K562 (cell line): ENCODE data around the gene FGR. TPM values are rescaled to one million over a fixed set of nuclear protein-coding genes. Genes with fewer than 3 reads are reported as not detected.
A peak's percentile ranks its signal among the peaks of the same experiment; 100 is the strongest.

Experiments used
- BMI1 ChIP-seq: fragments of 150-350 bp; IDR thresholded peaks from 2 replicates; pipeline ENCODE4 v1.6.1; 2014; ENCODE audit warnings: low read length
- BRF1 ChIP-seq: IDR thresholded peaks from 3 replicates; pipeline ENCODE4 v1.6.1; 2011; ENCODE audit warnings: borderline replicate concordance, mild to moderate bottlenecking; ENCODE audit not compliant: insufficient read length; ENCODE audit errors: extremely low read depth
- GABPB1 ChIP-seq: sonication (generic); formaldehyde crosslinking; IDR thresholded peaks from 2 replicates; pipeline ENCODE4 v1.8.0; 2022; ENCODE audit warnings: mild to moderate bottlenecking, missing genetic modification reagents
- HEY1 ChIP-seq: fragments of 250-450 bp; sonication (Bioruptor Pico); IDR thresholded peaks from 2 replicates; pipeline ENCODE4 v1.5.0; 2020; ENCODE audit warnings: mild to moderate bottlenecking, moderate library complexity, borderline replicate concordance
- L3MBTL2 ChIP-seq: fragments of 450-650 bp; IDR thresholded peaks from 2 replicates; pipeline ENCODE4 v1.6.1; 2016; ENCODE audit warnings: mild to moderate bottlenecking, moderate library complexity
- LARP7 ChIP-seq: fragments of 450-650 bp; IDR thresholded peaks from 2 replicates; pipeline ENCODE4 v1.6.1; 2016
- NONO ChIP-seq, 2 experiments: fragments of 200-400 bp in 1 of 2; fragments of 450-650 bp in 1 of 2; formaldehyde crosslinking in 1 of 2; IDR thresholded peaks; 2 replicates each; pipeline ENCODE4 v1.6.1; 2017; ENCODE audit warnings: low read depth in 2 of 2, mild to moderate bottlenecking in 2 of 2, moderate library complexity in 2 of 2, low read length in 1 of 2
- RAD21 ChIP-seq, 2 experiments: fragments of 250-450 bp in 1 of 2; fragments of 450-650 bp in 1 of 2; sonication (Bioruptor Pico) in 1 of 2; formaldehyde crosslinking in 1 of 2; IDR thresholded peaks in 1 of 2; conservative IDR thresholded peaks in 1 of 2; 2 replicates each; pipeline versions ENCODE4 v1.4.0 to v1.8.0; 2020 to 2022; ENCODE audit warnings: mild to moderate bottlenecking in 2 of 2, moderate library complexity in 1 of 2
- SP2 ChIP-seq: IDR thresholded peaks from 2 replicates; pipeline ENCODE4 v1.6.1; 2011; ENCODE audit warnings: mild to moderate bottlenecking, low read depth, low read length, moderate library complexity; ENCODE audit not compliant: poor library complexity, severe bottlenecking; ENCODE audit errors: extremely low read depth
- STAT5B ChIP-seq: fragments of 250-450 bp; sonication (Bioruptor Pico); IDR thresholded peaks from 2 replicates; pipeline ENCODE4 v1.8.0; 2021; ENCODE audit warnings: mild to moderate bottlenecking, inconsistent platforms
- ZNF197 ChIP-seq: fragments of 200-800 bp; sonication (Bioruptor generic); IDR thresholded peaks from 2 replicates; pipeline ENCODE4 v1.6.1; 2016; ENCODE audit warnings: low read depth, missing genetic modification characterization, missing compliant biosample characterization
- ZNF263 ChIP-seq: sonication (generic); formaldehyde crosslinking; IDR thresholded peaks from 2 replicates; pipeline ENCODE4 v1.8.0; 2022; ENCODE audit warnings: mild to moderate bottlenecking, missing genetic modification reagents, borderline replicate concordance
- polyA plus RNA-seq, 8 experiments: library from polyadenylated mRNA; depleted of rRNA in 4 of 8; stranded (reverse) in 5 of 8; unstranded in 3 of 8; fragments of >200 nt; fragmentation: Nextera tagmentation in 2 of 8; fragmentation: Illumina TruSeq in 1 of 8; extraction: Ambion mirVana in 2 of 8; extraction: Trizol in 1 of 8; gene quantifications; 2 replicates each; pipeline versions ENCODE4 v1.2.1 to v1.2.3, GENCODE V29; 2011 to 2014; ENCODE audit warnings: inconsistent platforms in 1 of 8, missing spikeins in 1 of 8
- total RNA-seq, 7 experiments: library from RNA; depleted of rRNA in 6 of 7; stranded (reverse); fragments of >200 nt in 6 of 7; fragmentation: Illumina TruSeq in 2 of 7; extraction: Trizol in 2 of 7; gene quantifications; 2 replicates each; pipeline versions ENCODE4 v1.2.1 to v1.2.3, GENCODE V29; 2011 to 2021; ENCODE audit warnings: low replicate concordance in 1 of 7
- TF ChIP-seq, protein P1 (sequence below), 2 experiments: fragments of 450-650 bp in 1 of 2; IDR thresholded peaks; 2 replicates each; pipeline ENCODE4 v1.6.1; 2011 to 2017; ENCODE audit warnings: low read depth in 2 of 2, antibody characterized with exemption in 1 of 2, borderline replicate concordance in 1 of 2, low read length in 1 of 2, mild to moderate bottlenecking in 1 of 2, mixed read lengths in 1 of 2; ENCODE audit not compliant: control insufficient read depth in 1 of 2
- TF ChIP-seq, protein P2 (sequence below): fragments of 250-450 bp; sonication (Bioruptor Pico); IDR thresholded peaks from 2 replicates; pipeline ENCODE4 v1.5.0; 2022; ENCODE audit warnings: mild to moderate bottlenecking
- TF ChIP-seq, protein P3 (sequence below): IDR thresholded peaks from 2 replicates; pipeline ENCODE4 v1.6.1; 2012; ENCODE audit warnings: low read depth, low read length, improper control_type of control experiment, borderline replicate concordance
- TF ChIP-seq, protein P4 (sequence below): fragments of 200-800 bp; sonication (Bioruptor generic); IDR thresholded peaks from 2 replicates; pipeline ENCODE4 v1.6.1; 2017; ENCODE audit warnings: missing genetic modification characterization, missing compliant biosample characterization

Gene FGR
- total and polyA plus RNA-seq, 9 of the 15 experiments (the other 6 are each of a cell fraction or from before 2014, with no cell fraction given): 0.04 to 0.11 TPM; not detected in 7

DNA sequence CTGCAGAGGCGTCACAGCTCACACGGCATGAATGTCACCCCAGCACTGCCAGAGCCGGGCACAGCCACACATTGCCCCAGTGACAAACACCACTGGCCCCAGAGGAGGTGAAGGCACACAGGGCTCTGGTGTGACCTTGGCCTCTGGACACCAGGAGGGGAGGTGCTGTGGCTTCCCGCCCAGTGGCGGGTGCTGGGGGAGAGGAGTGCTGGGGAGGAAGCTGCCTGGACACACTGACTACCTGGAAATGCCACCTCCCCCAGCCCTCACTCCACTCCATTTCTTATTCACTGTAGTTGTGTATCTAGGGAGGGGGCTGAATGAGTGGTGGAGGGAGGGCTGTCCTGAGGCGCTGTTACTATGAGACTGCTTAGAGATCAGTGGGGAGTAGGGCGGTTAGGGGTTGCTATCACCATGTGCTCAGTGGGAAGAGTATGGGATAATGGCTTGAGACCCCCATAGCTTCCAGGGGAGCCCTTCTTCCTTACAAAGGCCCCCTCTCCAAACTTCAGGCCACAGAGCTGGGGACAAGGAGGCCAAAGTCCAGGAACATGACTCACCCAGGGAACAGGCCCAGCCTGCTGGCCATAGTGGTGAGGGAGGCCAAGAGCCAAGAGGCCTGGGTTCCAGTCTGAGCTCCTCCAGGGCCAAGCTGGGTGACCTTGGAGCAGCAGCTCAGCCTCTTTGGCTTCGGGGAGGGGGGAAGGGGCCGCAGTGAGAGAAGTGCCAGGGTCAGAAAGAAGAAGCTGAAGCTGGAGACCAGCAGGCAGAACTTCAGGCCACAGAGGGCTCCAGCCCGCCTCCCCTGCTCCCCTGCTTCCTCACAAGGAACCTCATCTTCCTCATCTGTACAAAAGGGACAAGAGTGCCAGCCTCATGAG, 71.2 kb downstream of the FGR start (continued):
- TF ChIP-seq, protein P1, sequence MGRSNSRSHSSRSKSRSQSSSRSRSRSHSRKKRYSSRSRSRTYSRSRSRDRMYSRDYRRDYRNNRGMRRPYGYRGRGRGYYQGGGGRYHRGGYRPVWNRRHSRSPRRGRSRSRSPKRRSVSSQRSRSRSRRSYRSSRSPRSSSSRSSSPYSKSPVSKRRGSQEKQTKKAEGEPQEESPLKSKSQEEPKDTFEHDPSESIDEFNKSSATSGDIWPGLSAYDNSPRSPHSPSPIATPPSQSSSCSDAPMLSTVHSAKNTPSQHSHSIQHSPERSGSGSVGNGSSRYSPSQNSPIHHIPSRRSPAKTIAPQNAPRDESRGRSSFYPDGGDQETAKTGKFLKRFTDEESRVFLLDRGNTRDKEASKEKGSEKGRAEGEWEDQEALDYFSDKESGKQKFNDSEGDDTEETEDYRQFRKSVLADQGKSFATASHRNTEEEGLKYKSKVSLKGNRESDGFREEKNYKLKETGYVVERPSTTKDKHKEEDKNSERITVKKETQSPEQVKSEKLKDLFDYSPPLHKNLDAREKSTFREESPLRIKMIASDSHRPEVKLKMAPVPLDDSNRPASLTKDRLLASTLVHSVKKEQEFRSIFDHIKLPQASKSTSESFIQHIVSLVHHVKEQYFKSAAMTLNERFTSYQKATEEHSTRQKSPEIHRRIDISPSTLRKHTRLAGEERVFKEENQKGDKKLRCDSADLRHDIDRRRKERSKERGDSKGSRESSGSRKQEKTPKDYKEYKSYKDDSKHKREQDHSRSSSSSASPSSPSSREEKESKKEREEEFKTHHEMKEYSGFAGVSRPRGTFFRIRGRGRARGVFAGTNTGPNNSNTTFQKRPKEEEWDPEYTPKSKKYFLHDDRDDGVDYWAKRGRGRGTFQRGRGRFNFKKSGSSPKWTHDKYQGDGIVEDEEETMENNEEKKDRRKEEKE (IDR thresholded peaks at IDR 0.05; ENCODE audit: borderline replicate concordance in 1 of 2, control insufficient read depth in 1 of 2, low read depth in 2 of 2, low read length in 1 of 2): no peak
- no peak for TF ChIP-seq NONO (IDR thresholded peaks at IDR 0.05; ENCODE audit: low read depth in 2 of 2, low read length in 1 of 2)
- no peak for TF ChIP-seq RAD21 (CRISPR knock-in tag; conservative IDR thresholded peaks at IDR 0.05 in 1 of 2, IDR thresholded peaks at IDR 0.05 in 1 of 2)
- TF ChIP-seq BRF1: no peak
- peak; percentile 72 for TF ChIP-seq ZNF263 (CRISPR knock-in tag)
- TF ChIP-seq BMI1: no peak
- TF ChIP-seq, protein P2, sequence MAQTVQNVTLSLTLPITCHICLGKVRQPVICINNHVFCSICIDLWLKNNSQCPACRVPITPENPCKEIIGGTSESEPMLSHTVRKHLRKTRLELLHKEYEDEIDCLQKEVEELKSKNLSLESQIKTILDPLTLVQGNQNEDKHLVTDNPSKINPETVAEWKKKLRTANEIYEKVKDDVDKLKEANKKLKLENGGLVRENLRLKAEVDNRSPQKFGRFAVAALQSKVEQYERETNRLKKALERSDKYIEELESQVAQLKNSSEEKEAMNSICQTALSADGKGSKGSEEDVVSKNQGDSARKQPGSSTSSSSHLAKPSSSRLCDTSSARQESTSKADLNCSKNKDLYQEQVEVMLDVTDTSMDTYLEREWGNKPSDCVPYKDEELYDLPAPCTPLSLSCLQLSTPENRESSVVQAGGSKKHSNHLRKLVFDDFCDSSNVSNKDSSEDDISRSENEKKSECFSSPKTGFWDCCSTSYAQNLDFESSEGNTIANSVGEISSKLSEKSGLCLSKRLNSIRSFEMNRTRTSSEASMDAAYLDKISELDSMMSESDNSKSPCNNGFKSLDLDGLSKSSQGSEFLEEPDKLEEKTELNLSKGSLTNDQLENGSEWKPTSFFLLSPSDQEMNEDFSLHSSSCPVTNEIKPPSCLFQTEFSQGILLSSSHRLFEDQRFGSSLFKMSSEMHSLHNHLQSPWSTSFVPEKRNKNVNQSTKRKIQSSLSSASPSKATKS (CRISPR knock-in tag): no peak
- TF ChIP-seq SP2: no peak
- peak; percentile 40 for TF ChIP-seq L3MBTL2
- TF ChIP-seq ZNF197 (CRISPR knock-in tag): no peak
- no peak for TF ChIP-seq STAT5B
- no peak; the same call in 1 of the 2 replicates for TF ChIP-seq GABPB1 (CRISPR knock-in tag)
- no peak for TF ChIP-seq HEY1 (CRISPR knock-in tag)
- no peak for TF ChIP-seq LARP7
- TF ChIP-seq, protein P3, sequence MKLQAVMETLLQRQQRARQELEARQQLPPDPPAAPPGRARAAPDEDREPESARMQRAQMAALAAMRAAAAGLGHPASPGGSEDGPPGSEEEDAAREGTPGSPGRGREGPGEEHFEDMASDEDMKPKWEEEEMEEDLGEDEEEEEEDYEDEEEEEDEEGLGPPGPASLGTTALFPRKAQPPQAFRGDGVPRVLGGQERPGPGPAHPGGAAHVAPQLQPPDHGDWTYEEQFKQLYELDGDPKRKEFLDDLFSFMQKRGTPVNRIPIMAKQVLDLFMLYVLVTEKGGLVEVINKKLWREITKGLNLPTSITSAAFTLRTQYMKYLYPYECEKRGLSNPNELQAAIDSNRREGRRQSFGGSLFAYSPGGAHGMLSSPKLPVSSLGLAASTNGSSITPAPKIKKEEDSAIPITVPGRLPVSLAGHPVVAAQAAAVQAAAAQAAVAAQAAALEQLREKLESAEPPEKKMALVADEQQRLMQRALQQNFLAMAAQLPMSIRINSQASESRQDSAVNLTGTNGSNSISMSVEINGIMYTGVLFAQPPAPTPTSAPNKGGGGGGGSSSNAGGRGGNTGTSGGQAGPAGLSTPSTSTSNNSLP: no peak
- TF ChIP-seq, protein P4, sequence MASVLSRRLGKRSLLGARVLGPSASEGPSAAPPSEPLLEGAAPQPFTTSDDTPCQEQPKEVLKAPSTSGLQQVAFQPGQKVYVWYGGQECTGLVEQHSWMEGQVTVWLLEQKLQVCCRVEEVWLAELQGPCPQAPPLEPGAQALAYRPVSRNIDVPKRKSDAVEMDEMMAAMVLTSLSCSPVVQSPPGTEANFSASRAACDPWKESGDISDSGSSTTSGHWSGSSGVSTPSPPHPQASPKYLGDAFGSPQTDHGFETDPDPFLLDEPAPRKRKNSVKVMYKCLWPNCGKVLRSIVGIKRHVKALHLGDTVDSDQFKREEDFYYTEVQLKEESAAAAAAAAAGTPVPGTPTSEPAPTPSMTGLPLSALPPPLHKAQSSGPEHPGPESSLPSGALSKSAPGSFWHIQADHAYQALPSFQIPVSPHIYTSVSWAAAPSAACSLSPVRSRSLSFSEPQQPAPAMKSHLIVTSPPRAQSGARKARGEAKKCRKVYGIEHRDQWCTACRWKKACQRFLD: peak; percentile 49
